ENCODE data around the gene TTC7B.

GRCh38 chr14:90674043-90674670, 142.1 kb downstream of the TTC7B start:
- TF ChIP-seq POLR2AphosphoS5 (IDR thresholded peaks at IDR 0.05; ENCODE audit: low read depth, low read length) (no peak), POLR2A (IDR thresholded peaks at IDR 0.05; ENCODE audit: low read depth, low read length) (no peak), TAF1 (IDR thresholded peaks at IDR 0.05; ENCODE audit: borderline replicate concordance, low read depth, low read length) (no peak)
